BJ (cell line): ENCODE results near the gene ADGRV1. TPM values are rescaled to one million over a fixed set of nuclear protein-coding genes. Genes with fewer than 3 reads are reported as not detected.

ENCODE experiments used
- CTCF ChIA-PET: fragments of 350-600 bp; formaldehyde crosslinking; extraction: SDS; loops from one replicate; lab custom pipeline; 2021; ENCODE audit warnings: antibody characterized with exemption, inconsistent platforms; lab: Yijun Ruan, JAX
- POLR2A ChIA-PET: fragments of 300-600 bp; sonication (Branson Sonifier 250); formaldehyde crosslinking; extraction: SDS; loops from one replicate; lab custom pipeline; 2021; ENCODE audit warnings: antibody characterized with exemption; lab: Charles Lee
- DNase-seq: peaks from one replicate; pipeline ENCODE4 v3.0.0-alpha.2; 2011; ENCODE audit warnings: low read depth
- H3K27me3 ChIP-seq: 2 replicates; pipeline ENCODE4 v1.6.0; 2011; ENCODE audit warnings: low read length; ENCODE audit not compliant: control insufficient read depth, insufficient read depth
- H3K36me3 ChIP-seq: 2 replicates; pipeline ENCODE4 v1.5.1; 2011; ENCODE audit warnings: low read length; ENCODE audit not compliant: control insufficient read depth, insufficient read depth
- H3K4me3 ChIP-seq: 2 replicates; pipeline ENCODE4 v1.5.1; 2011; ENCODE audit warnings: low read depth, mild to moderate bottlenecking, control low read depth, low read length
- polyA plus RNA-seq: library from polyadenylated mRNA; depleted of rRNA; stranded (reverse); fragments of >200 nt; gene quantifications from 2 replicates; pipeline ENCODE4 v1.2.3, GENCODE V29; 2011
- TF ChIP-seq, protein P1 (sequence below): IDR thresholded peaks from 2 replicates; pipeline ENCODE4 v1.5.1; 2011; ENCODE audit warnings: low read depth, mild to moderate bottlenecking, control low read depth, inconsistent platforms, low read length, moderate library complexity; ENCODE audit not compliant: insufficient read depth

The ADGRV1 gene
- polyA plus RNA-seq, 1 experiment = 0.15 TPM

- POLR2A ChIA-PET = interaction anchor here (0.7 kb wide), 1 partner anchor 432 kb away, joined by 3 read pairs; no protein-coding TSS in a partner anchor
Measured at GRCh38 chr5:90885180-90885868, 326.7 kb downstream of the ADGRV1 start.

GRCh38 chr5:90886381-90886780 is 327.8 kb downstream of the ADGRV1 start:
- POLR2A ChIA-PET = no interaction called here
- Histone ChIP-seq H3K4me3 (no peak overlapping the region), H3K27me3 (no peaks in the 10 kb centered on the region), H3K36me3 (no peaks in the 10 kb centered on the region)
- no peak for DNase-seq
- TF ChIP-seq, protein P1, sequence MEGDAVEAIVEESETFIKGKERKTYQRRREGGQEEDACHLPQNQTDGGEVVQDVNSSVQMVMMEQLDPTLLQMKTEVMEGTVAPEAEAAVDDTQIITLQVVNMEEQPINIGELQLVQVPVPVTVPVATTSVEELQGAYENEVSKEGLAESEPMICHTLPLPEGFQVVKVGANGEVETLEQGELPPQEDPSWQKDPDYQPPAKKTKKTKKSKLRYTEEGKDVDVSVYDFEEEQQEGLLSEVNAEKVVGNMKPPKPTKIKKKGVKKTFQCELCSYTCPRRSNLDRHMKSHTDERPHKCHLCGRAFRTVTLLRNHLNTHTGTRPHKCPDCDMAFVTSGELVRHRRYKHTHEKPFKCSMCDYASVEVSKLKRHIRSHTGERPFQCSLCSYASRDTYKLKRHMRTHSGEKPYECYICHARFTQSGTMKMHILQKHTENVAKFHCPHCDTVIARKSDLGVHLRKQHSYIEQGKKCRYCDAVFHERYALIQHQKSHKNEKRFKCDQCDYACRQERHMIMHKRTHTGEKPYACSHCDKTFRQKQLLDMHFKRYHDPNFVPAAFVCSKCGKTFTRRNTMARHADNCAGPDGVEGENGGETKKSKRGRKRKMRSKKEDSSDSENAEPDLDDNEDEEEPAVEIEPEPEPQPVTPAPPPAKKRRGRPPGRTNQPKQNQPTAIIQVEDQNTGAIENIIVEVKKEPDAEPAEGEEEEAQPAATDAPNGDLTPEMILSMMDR = no peak
- CTCF ChIA-PET = interaction anchor here (1.1 to 1.2 kb wide), 2 partner anchors 21 to 34 kb away, joined by 3 read pairs; no protein-coding TSS in a partner anchor

More at GRCh38 chr5:90885180-90885868, 326.7 kb downstream of the ADGRV1 start:
- Histone ChIP-seq H3K27me3 (no peaks in the 10 kb centered on the region), H3K36me3 (no peaks in the 10 kb centered on the region), H3K4me3 (no peak overlapping the region)
- TF ChIP-seq, protein P1 = no peak
- CTCF ChIA-PET = interaction anchor here (0.9 to 1.1 kb wide), 2 partner anchors 11 to 20 kb away, joined by 3 to 4 read pairs; no protein-coding TSS in a partner anchor
- DNase-seq = no peak

DNA sequence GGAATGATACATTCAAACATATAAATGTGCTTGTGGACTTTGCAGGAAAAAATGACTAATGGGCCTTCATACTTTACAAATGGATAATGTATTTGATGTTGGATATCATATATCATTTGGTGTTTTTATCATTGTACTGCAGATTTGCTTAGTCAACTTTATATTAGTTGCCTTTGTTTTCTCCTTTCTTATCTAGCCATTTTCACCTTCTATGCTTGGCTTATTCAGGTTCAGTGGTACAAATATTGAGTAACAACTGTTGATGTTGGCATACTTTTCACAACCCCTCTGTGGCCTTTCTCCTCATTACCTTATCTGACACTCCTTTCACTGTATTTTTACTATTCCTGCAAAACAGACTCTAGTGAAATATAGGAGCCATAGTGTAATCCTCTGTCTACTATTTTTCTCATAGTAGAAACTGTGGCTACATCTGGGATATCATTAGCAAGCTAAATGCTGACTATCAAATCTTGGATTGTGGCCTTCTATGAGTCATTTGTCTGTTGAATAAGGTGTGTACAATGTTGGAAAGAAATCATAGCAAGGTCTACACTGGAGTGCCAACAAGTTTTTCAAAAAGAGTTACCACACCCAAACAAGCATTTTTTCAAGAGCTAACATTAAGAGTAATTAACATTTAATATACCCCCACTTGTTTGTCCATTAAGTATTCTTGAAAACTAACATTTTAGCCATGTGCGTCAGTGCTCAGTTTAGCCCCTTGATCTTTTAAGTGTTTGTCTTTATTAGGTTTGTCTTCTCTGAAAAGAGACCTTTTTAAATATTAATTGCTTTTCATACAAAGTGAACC is 330.1 kb downstream of the ADGRV1 start:
- Histone ChIP-seq H3K36me3 (no peaks in the 10 kb centered on the region), H3K27me3 (no peaks in the 10 kb centered on the region), H3K4me3 (no peak overlapping the region)
- CTCF ChIA-PET = interaction anchor here (0.8 kb wide), 1 partner anchor 43 kb away, joined by 3 read pairs; no protein-coding TSS in a partner anchor
- TF ChIP-seq, protein P1 = no peak
- POLR2A ChIA-PET = no interaction called here
- DNase-seq = no peak

GRCh38 chr5:90889325-90889600 is 330.7 kb downstream of the ADGRV1 start:
- Histone ChIP-seq H3K4me3 (no peak overlapping the region), H3K36me3 (no peaks in the 10 kb centered on the region), H3K27me3 (no peaks in the 10 kb centered on the region)
- DNase-seq = no peak
- TF ChIP-seq, protein P1 = no peak
- ChIA-PET POLR2A (no interaction called here), CTCF (interaction anchor here (0.8 kb wide), 1 partner anchor 42 kb away, joined by 3 read pairs; no protein-coding TSS in a partner anchor)

DNA sequence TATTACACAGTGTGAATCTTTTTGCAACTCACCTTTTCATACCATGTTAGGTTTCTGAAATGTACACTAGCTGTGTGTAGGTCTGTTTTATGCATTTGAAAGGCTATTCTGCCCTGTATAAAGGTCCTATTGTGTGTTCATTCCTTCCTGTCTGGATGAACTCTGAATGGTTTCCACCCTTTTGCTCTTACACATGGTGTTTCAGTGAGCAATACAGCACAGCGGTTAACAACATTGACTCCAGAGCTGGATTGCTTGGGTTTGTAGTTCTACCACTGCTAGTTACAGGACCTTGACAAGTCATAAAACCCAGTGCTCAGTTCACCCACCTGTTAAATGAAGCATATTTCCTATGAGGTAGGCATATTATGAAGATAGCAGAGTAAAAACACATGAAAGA is 331.6 kb downstream of the ADGRV1 start:
- Histone ChIP-seq H3K36me3 (no peaks in the 10 kb centered on the region), H3K4me3 (no peak overlapping the region), H3K27me3 (no peaks in the 10 kb centered on the region)
- TF ChIP-seq, protein P1 = no peak
- ChIA-PET CTCF (no interaction called here), POLR2A (no interaction called here)
- DNase-seq = no peak
